K562 (cell line): ENCODE results near the gene SEC23B. TPM values are rescaled to one million over a fixed set of nuclear protein-coding genes. Genes with fewer than 3 reads are reported as not detected.

Experiments
- CBX5 ChIP-seq: IDR thresholded peaks from 2 replicates; pipeline ENCODE4 v1.6.1; 2014; ENCODE audit warnings: low read depth, borderline replicate concordance
- CCNT2 ChIP-seq: IDR thresholded peaks from 2 replicates; pipeline ENCODE4 v1.6.1; 2011; ENCODE audit warnings: borderline replicate concordance, low read depth, mild to moderate bottlenecking, moderate library complexity, mixed read lengths, low read length; ENCODE audit not compliant: insufficient read length; ENCODE audit errors: extremely low read depth
- CHD2 ChIP-seq: IDR thresholded peaks from 2 replicates; pipeline ENCODE4 v1.6.1; 2011; ENCODE audit warnings: low read depth, low read length
- CTBP1 ChIP-seq: fragments of 450-650 bp; IDR thresholded peaks from 2 replicates; pipeline ENCODE4 v1.6.1; 2016; ENCODE audit warnings: borderline replicate concordance
- DPF2 ChIP-seq: fragments of 450-650 bp; IDR thresholded peaks from 2 replicates; pipeline ENCODE4 v1.6.1; 2016
- ESRRA ChIP-seq: fragments of 450-650 bp; IDR thresholded peaks from 2 replicates; pipeline ENCODE4 v1.6.1; 2014; ENCODE audit warnings: low read depth, mild to moderate bottlenecking, moderate library complexity, borderline replicate concordance
- HDAC6 ChIP-seq: IDR thresholded peaks from 2 replicates; pipeline ENCODE4 v1.6.1; 2012; ENCODE audit warnings: low read depth, mild to moderate bottlenecking, control low read depth, inconsistent platforms, low read length, moderate library complexity
- ILK ChIP-seq: fragments of 450-650 bp; IDR thresholded peaks from 2 replicates; pipeline ENCODE4 v1.6.1; 2016; ENCODE audit warnings: missing genetic modification characterization, low read depth, mild to moderate bottlenecking, missing compliant biosample characterization, moderate library complexity, borderline replicate concordance
- KDM4B ChIP-seq, 2 experiments: fragments of 450-650 bp in 1 of 2; sonication (generic) in 1 of 2; IDR thresholded peaks; 2 replicates each; pipeline ENCODE4 v1.6.1; 2016 to 2017; ENCODE audit warnings: borderline replicate concordance in 2 of 2, antibody characterized with exemption in 1 of 2, low read depth in 1 of 2, mild to moderate bottlenecking in 1 of 2
- KDM5B ChIP-seq: fragments of 200-600 bp; sonication (generic); IDR thresholded peaks from 2 replicates; pipeline ENCODE4 v1.6.1; 2012; ENCODE audit warnings: low read depth, mild to moderate bottlenecking, moderate library complexity, low read length, control low read depth, inconsistent platforms; ENCODE audit not compliant: insufficient replicate concordance
- MED1 ChIP-seq: sonication (generic); formaldehyde crosslinking; IDR thresholded peaks from 2 replicates; pipeline ENCODE4 v1.8.1; 2023; ENCODE audit warnings: missing genetic modification reagents, borderline replicate concordance
- NCOA4 ChIP-seq: fragments of 450-650 bp; IDR thresholded peaks from 2 replicates; pipeline ENCODE4 v1.6.1; 2018; ENCODE audit warnings: mild to moderate bottlenecking; ENCODE audit not compliant: partially characterized antibody
- NFRKB ChIP-seq: fragments of 450-650 bp; IDR thresholded peaks from 2 replicates; pipeline ENCODE4 v1.6.1; 2016; ENCODE audit warnings: low read depth
- PCBP2 ChIP-seq: fragments of 200-400 bp; formaldehyde crosslinking; IDR thresholded peaks from 2 replicates; pipeline ENCODE4 v1.6.1; 2018; ENCODE audit warnings: low read length, low read depth, mild to moderate bottlenecking, moderate library complexity; ENCODE audit not compliant: poor library complexity, severe bottlenecking
- RCOR1 ChIP-seq, 2 experiments: IDR thresholded peaks; 2 replicates each; pipeline ENCODE4 v1.6.1; 2012; ENCODE audit warnings: low read depth in 2 of 2, low read length in 2 of 2, borderline replicate concordance in 1 of 2, improper control_type of control experiment in 1 of 2
- SMAD1 ChIP-seq: fragments of 150-350 bp; IDR thresholded peaks from 2 replicates; pipeline ENCODE4 v1.6.1; 2014; ENCODE audit warnings: low read length, low read depth; ENCODE audit not compliant: partially characterized antibody
- SMAD2 ChIP-seq: fragments of 150-350 bp; IDR thresholded peaks from 2 replicates; pipeline ENCODE4 v1.6.1; 2014; ENCODE audit warnings: low read depth, mild to moderate bottlenecking, low read length
- STAT5A ChIP-seq: IDR thresholded peaks from 2 replicates; pipeline ENCODE4 v1.6.1; 2012; ENCODE audit warnings: low read length, inconsistent platforms, borderline replicate concordance
- TAF9B ChIP-seq: fragments of 450-650 bp; IDR thresholded peaks from 2 replicates; pipeline ENCODE4 v1.6.1; 2018; ENCODE audit warnings: mild to moderate bottlenecking; ENCODE audit not compliant: partially characterized antibody
- TBP ChIP-seq: optimal IDR thresholded peaks from 2 replicates; pipeline ENCODE3; 2011; ENCODE audit warnings: low read depth, low read length, improper control_type of control experiment
- ZNF511 ChIP-seq: sonication (generic); formaldehyde crosslinking; IDR thresholded peaks from 2 replicates; pipeline ENCODE4 v1.8.0; 2022; ENCODE audit warnings: mild to moderate bottlenecking, missing genetic modification reagents
- ZNF764 ChIP-seq: fragments of 250-450 bp; sonication (Bioruptor Pico); IDR thresholded peaks from 2 replicates; pipeline ENCODE4 v1.4.0; 2020; ENCODE audit warnings: low read depth, mild to moderate bottlenecking, moderate library complexity
- polyA plus RNA-seq, 8 experiments: library from polyadenylated mRNA; depleted of rRNA in 4 of 8; stranded (reverse) in 5 of 8; unstranded in 3 of 8; fragments of >200 nt; fragmentation: Nextera tagmentation in 2 of 8; fragmentation: Illumina TruSeq in 1 of 8; extraction: Ambion mirVana in 2 of 8; extraction: Trizol in 1 of 8; gene quantifications; 2 replicates each; pipeline versions ENCODE4 v1.2.1 to v1.2.3, GENCODE V29; 2011 to 2014; ENCODE audit warnings: inconsistent platforms in 1 of 8, missing spikeins in 1 of 8
- total RNA-seq, 7 experiments: library from RNA; depleted of rRNA in 6 of 7; stranded (reverse); fragments of >200 nt in 6 of 7; fragmentation: Illumina TruSeq in 2 of 7; extraction: Trizol in 2 of 7; gene quantifications; 2 replicates each; pipeline versions ENCODE4 v1.2.1 to v1.2.3, GENCODE V29; 2011 to 2021; ENCODE audit warnings: low replicate concordance in 1 of 7
- TF ChIP-seq, protein P1 (sequence below): sonication (generic); formaldehyde crosslinking; IDR thresholded peaks from 2 replicates; pipeline ENCODE4 v1.9.0; 2022; ENCODE audit warnings: mild to moderate bottlenecking, missing genetic modification reagents
- TF ChIP-seq, protein P2 (sequence below): fragments of 250-450 bp; sonication (Bioruptor Pico); IDR thresholded peaks from 2 replicates; pipeline ENCODE4 v1.6.1; 2021; ENCODE audit warnings: mild to moderate bottlenecking
- TF ChIP-seq, protein P3 (sequence below): fragments of 450-650 bp; formaldehyde crosslinking; IDR thresholded peaks from 2 replicates; pipeline ENCODE4 v1.4.0; 2022; ENCODE audit warnings: missing genetic modification characterization

SEC23B gene
- total and polyA plus RNA-seq, 9 of the 15 experiments (the other 6 are each of a cell fraction or from before 2014, with no cell fraction given) = 31.7 to 70.2 (median 38.5) TPM

GRCh38 chr20:18585134-18585533, 77.4 kb downstream of the SEC23B start (continued):
- TF ChIP-seq STAT5A (no peak), CCNT2 (no peak), SMAD1 (no peak), CBX5 (no peak), ZNF764 (CRISPR knock-in tag) (no peak), ESRRA (no peak), CTBP1 (0 out of 2 replicates have a peak, but pooled peaks have one; percentile 28), ILK (tag) (no peak), HDAC6 (no peak), KDM4B (IDR thresholded peaks at IDR 0.05; ENCODE audit: borderline replicate concordance in 2 of 2, low read depth in 1 of 2) (no peak), ZNF511 (CRISPR knock-in tag) (no peak), MED1 (no peak), TAF9B (no peak), KDM5B (no peak), RCOR1 (IDR thresholded peaks at IDR 0.05; ENCODE audit: borderline replicate concordance in 1 of 2, low read depth in 2 of 2, low read length in 2 of 2) (peak in 1 of 2 experiments; percentile 96; a peak in 2 of 4 replicates), DPF2 (no peak), CHD2 (no peak), TBP (no peak), NFRKB (no peak), NCOA4 (no peak), PCBP2 (no peak), SMAD2 (no peak)
- TF ChIP-seq, protein P1, sequence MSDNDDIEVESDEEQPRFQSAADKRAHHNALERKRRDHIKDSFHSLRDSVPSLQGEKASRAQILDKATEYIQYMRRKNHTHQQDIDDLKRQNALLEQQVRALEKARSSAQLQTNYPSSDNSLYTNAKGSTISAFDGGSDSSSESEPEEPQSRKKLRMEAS (CRISPR knock-in tag) = no peak
- TF ChIP-seq, protein P2, sequence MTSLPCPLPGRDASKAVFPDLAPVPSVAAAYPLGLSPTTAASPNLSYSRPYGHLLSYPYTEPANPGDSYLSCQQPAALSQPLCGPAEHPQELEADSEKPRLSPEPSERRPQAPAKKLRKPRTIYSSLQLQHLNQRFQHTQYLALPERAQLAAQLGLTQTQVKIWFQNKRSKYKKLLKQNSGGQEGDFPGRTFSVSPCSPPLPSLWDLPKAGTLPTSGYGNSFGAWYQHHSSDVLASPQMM (CRISPR knock-in tag) = no peak
- TF ChIP-seq, protein P3, sequence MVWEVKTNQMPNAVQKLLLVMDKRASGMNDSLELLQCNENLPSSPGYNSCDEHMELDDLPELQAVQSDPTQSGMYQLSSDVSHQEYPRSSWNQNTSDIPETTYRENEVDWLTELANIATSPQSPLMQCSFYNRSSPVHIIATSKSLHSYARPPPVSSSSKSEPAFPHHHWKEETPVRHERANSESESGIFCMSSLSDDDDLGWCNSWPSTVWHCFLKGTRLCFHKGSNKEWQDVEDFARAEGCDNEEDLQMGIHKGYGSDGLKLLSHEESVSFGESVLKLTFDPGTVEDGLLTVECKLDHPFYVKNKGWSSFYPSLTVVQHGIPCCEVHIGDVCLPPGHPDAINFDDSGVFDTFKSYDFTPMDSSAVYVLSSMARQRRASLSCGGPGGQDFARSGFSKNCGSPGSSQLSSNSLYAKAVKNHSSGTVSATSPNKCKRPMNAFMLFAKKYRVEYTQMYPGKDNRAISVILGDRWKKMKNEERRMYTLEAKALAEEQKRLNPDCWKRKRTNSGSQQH = no peak
